NCI-H128 (cell line): ENCODE measurements around the gene KCNH4.
"Not testable (repeated sequence)": the region's sequence is repeated elsewhere in the genome, so short reads cannot be mapped to it uniquely, and the experiment has no call there.

ENCODE experiments used
- DNase-seq: peaks from one replicate; lab custom pipeline; 2025; ENCODE audit not compliant: unreplicated experiment; lab: John Stamatoyannopoulos, UW

The KCNH4 gene

DNA sequence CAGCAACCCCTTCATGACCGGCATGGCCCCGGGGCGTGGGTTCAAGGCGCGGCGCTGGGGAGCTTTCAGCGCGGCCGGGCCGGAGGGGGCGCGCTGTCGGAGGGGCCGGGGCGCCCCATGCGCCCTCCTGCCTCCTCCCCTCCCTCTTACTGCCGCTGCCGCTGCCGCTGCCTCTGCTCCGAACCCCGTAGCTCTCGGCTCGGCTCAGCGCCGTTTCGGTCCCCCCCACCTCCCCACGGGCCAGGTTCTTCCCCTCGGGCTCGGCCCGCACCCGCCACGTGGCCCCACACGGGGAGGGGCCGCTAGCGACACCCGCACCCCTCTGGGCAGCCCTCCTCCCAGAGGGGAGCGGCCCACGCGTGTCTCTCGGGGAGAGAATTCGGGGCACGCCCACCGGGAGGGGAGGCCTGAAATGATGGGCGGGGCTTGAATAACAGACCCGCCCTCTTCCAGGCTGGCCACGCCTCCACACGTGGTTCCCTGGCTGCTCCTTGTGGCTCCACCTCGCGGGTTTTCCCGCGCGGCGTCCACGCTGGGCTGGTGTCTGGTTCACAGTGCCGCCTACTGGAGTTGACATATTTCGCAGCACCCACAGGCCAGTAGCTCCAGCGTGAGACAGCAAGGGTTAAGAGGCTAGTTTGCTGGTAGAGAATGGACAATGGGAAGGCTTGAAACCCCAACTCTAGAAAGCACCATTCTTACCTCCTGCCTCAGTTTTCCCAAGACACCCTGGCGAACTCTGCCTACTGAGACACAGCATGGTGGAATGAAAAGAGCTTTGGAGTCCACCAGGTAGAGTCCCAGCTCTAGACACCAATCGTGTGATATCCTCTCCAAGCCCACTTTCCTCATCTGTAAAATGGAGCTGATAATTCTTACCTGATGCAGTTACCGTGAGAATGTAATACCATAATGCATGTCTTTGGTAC lies at the start of gene KCNH4:
Gene KCNH4, minus strand, starts transcription at position 221 of the 929 bp plus-strand sequence. Its CDS starts 197 bp downstream, at position 24.
- DNase-seq, result peak; percentile 59

DNA sequence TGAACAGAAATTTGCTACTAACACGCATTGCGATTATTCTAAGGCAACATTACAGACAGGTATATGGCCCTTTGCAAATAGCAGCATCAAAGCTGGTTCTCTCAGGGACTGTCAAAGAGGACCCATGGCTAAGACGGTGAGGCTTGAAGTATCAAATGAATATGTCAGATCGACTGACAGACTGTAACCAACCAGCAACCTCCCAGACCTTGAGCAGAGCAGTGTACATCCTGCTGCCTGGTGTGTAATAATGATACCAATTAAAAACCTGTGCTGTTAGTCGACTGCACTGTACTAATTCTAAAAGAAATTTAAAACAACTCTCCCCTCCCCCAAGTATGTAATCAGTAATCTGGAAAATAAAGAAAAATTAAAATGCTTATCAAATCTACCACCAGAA lies 49.3 kb upstream of the KCNH4 start:
- DNase-seq, result no peak

GRCh38 chr17:42227849-42228700 lies 47.1 kb upstream of the KCNH4 start:
- DNase-seq, result no peak

DNA sequence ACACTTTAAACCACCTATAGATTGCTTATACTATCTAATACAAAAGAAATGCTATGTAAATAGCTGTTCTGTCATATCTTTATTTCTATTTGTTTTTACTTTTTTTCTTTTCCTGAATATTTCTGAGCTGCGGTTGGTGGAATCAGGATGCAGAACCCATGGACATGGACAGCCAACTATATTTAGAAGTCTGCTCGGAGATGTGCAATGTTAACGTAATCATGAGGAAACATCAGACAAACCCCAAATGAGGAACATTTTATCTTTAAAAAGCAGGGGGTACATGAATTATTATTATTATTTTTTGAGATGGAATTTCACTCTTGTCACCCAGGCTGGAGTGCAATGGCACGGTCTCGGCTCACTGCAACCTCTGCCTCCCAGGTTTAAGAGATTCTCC lies 44.7 kb upstream of the KCNH4 start:
- no peak for DNase-seq

GRCh38 chr17:42224651-42225050 lies 43.7 kb upstream of the KCNH4 start:
- no peak for DNase-seq

GRCh38 chr17:42221886-42222745 lies 41.2 kb upstream of the KCNH4 start:
- DNase-seq, result no peak

DNA sequence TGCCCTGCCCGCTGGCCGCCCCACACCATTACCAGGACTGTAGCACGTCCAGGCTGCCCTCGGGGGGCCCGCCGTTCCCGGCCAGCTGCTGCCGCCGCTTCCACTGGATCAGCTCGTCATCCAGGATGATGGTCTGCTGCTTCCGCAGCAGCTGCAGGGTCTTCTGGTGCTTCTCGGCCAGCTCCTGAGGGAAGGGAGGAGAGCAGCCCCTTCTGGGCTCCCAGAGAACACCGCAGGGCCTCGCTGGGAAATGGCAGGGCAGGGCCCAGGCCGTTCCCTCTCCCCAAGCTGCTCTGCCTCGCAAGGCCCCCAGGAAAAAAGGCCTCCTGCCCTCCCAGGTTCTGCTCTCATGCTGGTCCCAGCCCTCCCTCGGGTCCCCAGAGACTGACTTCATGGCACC lies 38.3 kb upstream of the KCNH4 start:
- not testable (repeated sequence) for DNase-seq

DNA sequence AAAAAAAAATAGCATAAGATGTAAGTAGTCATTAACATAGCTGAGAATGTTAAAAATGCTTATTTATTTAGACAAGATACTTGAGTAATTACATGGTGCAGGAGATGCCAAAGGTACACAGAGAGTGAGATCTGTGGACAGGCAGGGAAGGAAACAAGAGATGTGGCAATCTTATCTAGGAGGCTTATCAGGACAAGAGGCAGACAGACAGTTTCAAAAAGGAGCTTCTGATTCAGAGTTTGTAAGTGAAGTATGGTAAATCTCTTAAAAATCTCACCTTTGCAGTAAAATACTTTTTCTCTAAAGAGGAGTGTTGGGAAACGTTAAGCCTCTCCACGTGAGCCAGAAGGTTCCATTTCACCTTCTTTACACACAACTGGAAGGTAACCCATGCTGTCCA lies 33.2 kb upstream of the KCNH4 start:
- no peak for DNase-seq

- DNase-seq, result no peak
Observed at GRCh38 chr17:42212382-42212781, 31.4 kb upstream of the KCNH4 start.

- DNase-seq, result not testable (repeated sequence)
Observed at GRCh38 chr17:42211921-42212341, 31.0 kb upstream of the KCNH4 start.

GRCh38 chr17:42210046-42210445 lies 29.1 kb upstream of the KCNH4 start:
- DNase-seq, result no peak

- not testable (repeated sequence) for DNase-seq
Observed at GRCh38 chr17:42206153-42206612, 25.2 kb upstream of the KCNH4 start.

DNA sequence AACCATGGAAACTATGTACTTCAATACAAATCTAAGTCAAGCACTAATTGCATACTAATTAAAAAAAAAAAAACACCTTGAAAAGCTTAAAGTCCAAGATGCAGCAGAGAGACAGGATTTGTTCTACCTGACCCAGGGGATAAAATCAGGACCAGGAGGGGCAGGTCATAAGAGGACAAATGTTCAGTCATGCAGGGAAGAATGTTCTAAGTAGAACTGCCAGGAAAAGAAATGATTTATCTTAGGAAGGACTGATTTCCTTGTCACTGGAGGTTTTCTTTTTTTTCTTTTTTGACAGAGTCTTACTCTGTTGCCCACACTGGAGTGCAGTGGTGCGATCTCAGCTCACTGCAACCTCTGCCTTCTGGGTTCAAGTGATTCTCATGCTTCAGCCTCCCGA lies 22.4 kb upstream of the KCNH4 start:
- DNase-seq, result no peak

DNA sequence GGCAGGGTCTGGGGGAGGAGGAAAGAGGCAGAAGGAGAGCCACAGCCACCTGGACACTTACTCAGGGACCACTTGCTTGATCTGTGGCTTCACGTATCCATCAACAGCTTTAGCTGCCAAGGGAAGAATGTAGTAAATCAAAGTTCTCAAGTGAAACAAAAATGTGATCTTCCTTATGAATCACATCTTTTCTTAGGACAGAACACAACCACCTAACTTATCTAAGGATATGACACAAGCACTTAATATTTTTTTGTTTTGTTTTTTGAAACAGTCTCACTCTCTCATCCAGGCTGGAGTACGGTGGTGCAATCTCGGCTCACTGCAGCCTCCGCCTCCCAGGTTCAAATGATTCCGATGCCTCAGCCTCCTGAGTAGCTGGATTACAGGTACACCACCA lies 21.8 kb upstream of the KCNH4 start:
- no peak for DNase-seq

GRCh38 chr17:42202159-42202558 lies 21.2 kb upstream of the KCNH4 start:
- no peak for DNase-seq

GRCh38 chr17:42201458-42201772 lies 20.5 kb upstream of the KCNH4 start:
- DNase-seq, result no peak

DNA sequence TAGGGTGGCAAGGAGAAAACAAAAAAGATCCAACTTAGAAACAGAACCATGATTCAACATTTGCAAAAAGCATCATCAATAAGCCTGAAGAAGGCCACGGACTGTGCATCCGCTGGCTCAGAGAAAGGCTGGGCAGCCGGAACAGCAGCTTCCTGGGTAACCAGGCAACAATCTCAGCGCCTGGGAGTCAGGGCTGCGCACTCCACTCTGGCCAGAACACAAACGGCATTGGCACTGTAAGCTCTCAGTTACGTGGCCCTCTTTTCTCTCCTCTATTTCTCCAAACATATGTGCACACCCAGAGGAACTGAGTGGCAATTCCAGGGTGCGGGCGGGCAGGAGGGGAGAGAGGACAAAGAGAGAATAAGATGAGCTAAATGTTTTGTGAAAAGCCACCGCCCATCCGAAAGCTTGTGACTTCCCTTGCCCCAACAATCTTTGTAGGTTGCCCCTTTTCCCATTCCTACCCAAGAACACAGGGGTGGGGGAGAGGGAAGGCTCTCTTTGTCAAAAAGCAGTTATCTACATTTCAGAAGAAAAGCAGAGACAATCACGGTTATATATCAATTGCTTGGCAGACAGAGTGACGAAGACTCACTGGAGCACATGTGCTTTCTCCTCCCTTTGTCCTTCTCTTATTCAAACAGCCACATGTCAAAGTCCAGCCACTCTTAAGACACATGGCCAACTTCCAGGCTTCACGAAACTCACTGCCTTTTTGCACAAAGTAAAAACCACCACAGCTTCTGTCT lies 19.9 kb upstream of the KCNH4 start:
- DNase-seq, result no peak

GRCh38 chr17:42199416-42200011 lies 18.6 kb upstream of the KCNH4 start:
- no peak for DNase-seq

DNA sequence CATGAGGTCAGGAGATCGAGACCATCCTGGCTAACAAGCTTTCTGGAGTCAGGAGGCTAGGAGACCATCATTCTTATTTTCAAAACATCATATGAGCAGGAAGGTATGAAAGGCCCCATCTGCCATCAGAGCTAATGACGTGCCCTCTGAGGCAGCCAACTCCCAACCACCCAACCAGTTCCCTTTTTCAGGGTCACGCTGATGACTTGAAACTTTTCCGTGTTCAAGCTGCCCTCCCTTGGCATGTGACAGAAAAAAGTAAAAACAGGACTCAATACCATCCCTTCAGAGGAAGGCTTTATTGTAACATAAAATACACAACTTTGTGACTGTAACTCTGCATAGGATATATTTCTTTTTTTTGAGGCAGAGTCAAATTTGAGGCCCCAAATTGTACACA lies 18.0 kb upstream of the KCNH4 start:
- DNase-seq, result no peak
